B cell (primary cell): Measurements from ENCODE around the gene NFE2L1. TPM values are rescaled to one million over a fixed set of nuclear protein-coding genes. Genes with fewer than 3 reads are reported as not detected.

Experiments used
- ATAC-seq: fragments of 200-7000 bp; cut with Tn5 transposase; one replicate; pipeline ENCODE4 v1.10.0; 2021; ENCODE audit warnings: low read depth, mild to moderate bottlenecking, moderate number of reproducible peaks, moderate library complexity
- CTCF ChIA-PET: fragments of 350-600 bp; sonication (Branson Sonifier 250); formaldehyde crosslinking; loops from one replicate; lab custom pipeline; 2021; ENCODE audit warnings: antibody characterized with exemption, inconsistent platforms; lab: Charles Lee
- POLR2A ChIA-PET: fragments of 350-600 bp; sonication (Branson Sonifier 250); formaldehyde crosslinking; loops from one replicate; lab custom pipeline; 2021; ENCODE audit warnings: antibody characterized with exemption; lab: Charles Lee
- DNase-seq: peaks from one replicate; pipeline ENCODE4 v3.0.0; 2013
- H2AFZ ChIP-seq: 2 replicates; pipeline ENCODE4 v1.6.1; 2012; ENCODE audit warnings: mild to moderate bottlenecking, low read depth, low read length; ENCODE audit not compliant: insufficient read depth, poor library complexity, severe bottlenecking
- H3K27ac ChIP-seq, 2 donors: 1 replicate in 1 of 2; 2 replicates in 1 of 2; pipeline ENCODE4 v1.5.1; 2012 to 2013; ENCODE audit warnings: low read length in 2 of 2, mild to moderate bottlenecking in 2 of 2, moderate library complexity in 1 of 2
- H3K27me3 ChIP-seq, 4 experiments: fragments of 200-600 bp in 1 of 4; sonication (generic) in 1 of 4; replicated peaks in 1 of 4; 1 replicate in 2 of 4; 2 replicates in 2 of 4; pipeline versions ENCODE4 v1.6.1 to v1.7.0; 2013 to 2016; ENCODE audit warnings: low read length in 3 of 4, mild to moderate bottlenecking in 2 of 4, mixed read lengths in 1 of 4, moderate library complexity in 1 of 4; ENCODE audit not compliant: insufficient read depth in 4 of 4, control insufficient read depth in 3 of 4; ENCODE audit errors: control extremely low read depth in 1 of 4
- H3K36me3 ChIP-seq, 2 experiments: replicated peaks in 1 of 2; 1 replicate in 1 of 2; 2 replicates in 1 of 2; pipeline versions ENCODE4 v1.6.1 to v1.7.1; 2013; ENCODE audit warnings: low read length in 1 of 2; ENCODE audit not compliant: insufficient read depth in 2 of 2, control insufficient read depth in 1 of 2; ENCODE audit errors: control extremely low read depth in 1 of 2, extremely low read depth in 1 of 2
- H3K4me1 ChIP-seq, 2 donors: fragments of 200-600 bp in 1 of 2; sonication (generic) in 1 of 2; 1 replicate in 1 of 2; 2 replicates in 1 of 2; pipeline versions ENCODE4 v1.5.1 to v1.6.1; 2013 to 2017; ENCODE audit warnings: low read length in 2 of 2; ENCODE audit not compliant: control insufficient read depth in 2 of 2, insufficient read depth in 2 of 2
- H3K4me2 ChIP-seq: replicated peaks from 2 replicates; pipeline ENCODE3; 2012; ENCODE audit warnings: mild to moderate bottlenecking, low read depth, low read length; ENCODE audit not compliant: poor library complexity, severe bottlenecking
- H3K4me3 ChIP-seq, 5 experiments: fragments of 200-600 bp in 1 of 5; sonication (generic) in 1 of 5; 1 replicate in 3 of 5; 2 replicates in 2 of 5; pipeline versions ENCODE4 v1.5.1 to v1.7.0; 2011 to 2016; ENCODE audit warnings: low read length in 4 of 5, mild to moderate bottlenecking in 4 of 5, low read depth in 2 of 5, control low read depth in 1 of 5, moderate library complexity in 1 of 5; ENCODE audit not compliant: insufficient read depth in 1 of 5; ENCODE audit errors: control extremely low read depth in 1 of 5, extremely low read depth in 1 of 5
- H3K79me2 ChIP-seq: fragments of 200-600 bp; sonication (generic); one replicate; pipeline ENCODE4 v1.6.0; 2016; ENCODE audit warnings: low read length; ENCODE audit not compliant: control insufficient read depth, insufficient read depth
- H3K9ac ChIP-seq: fragments of 200-600 bp; sonication (generic); 2 replicates; pipeline ENCODE4 v1.6.1; 2017; ENCODE audit warnings: mild to moderate bottlenecking, low read length, moderate library complexity
- H3K9me3 ChIP-seq, 3 donors: one replicate each; pipeline versions ENCODE4 v1.6.1 to v1.7.1; 2013; ENCODE audit warnings: low read length in 2 of 3; ENCODE audit not compliant: control insufficient read depth in 2 of 3, insufficient read depth in 1 of 3; ENCODE audit errors: control extremely low read depth in 1 of 3
- H4K20me1 ChIP-seq: 2 replicates; pipeline ENCODE4 v1.6.0; 2012; ENCODE audit warnings: mild to moderate bottlenecking, low read length; ENCODE audit not compliant: insufficient read depth, control insufficient read depth, poor library complexity, severe bottlenecking
- H3K27ac Mint-ChIP-seq: one replicate; pipeline ENCODE4 v1.8.0; 2021; ENCODE audit warnings: mixed read lengths
- H3K27me3 Mint-ChIP-seq: one replicate; pipeline ENCODE4 v1.8.0; 2021; ENCODE audit warnings: mixed read lengths
- H3K4me1 Mint-ChIP-seq: one replicate; pipeline ENCODE4 v1.8.0; 2021; ENCODE audit warnings: mixed read lengths
- H3K4me3 Mint-ChIP-seq: one replicate; pipeline ENCODE4 v1.8.0; 2021; ENCODE audit warnings: mixed read lengths
- H3K9me3 Mint-ChIP-seq: one replicate; pipeline ENCODE4 v1.8.0; 2022; ENCODE audit warnings: mixed read lengths; ENCODE audit not compliant: insufficient read depth
- CTCF ChIP-seq: fragments of 200-600 bp; IDR thresholded peaks from one replicate; pipeline ENCODE4 v1.8.0; 2022; ENCODE audit warnings: antibody characterized with exemption, mild to moderate bottlenecking
- EZH2 ChIP-seq: IDR thresholded peaks from 2 replicates; pipeline ENCODE4 v1.6.1; 2012; ENCODE audit warnings: borderline replicate concordance, low read depth, mild to moderate bottlenecking, moderate library complexity, low read length; ENCODE audit not compliant: insufficient read depth, poor library complexity, severe bottlenecking
- WGBS: methylation state at CpG from one replicate; pipeline ENCODE4 v1.1.5; 2013; ENCODE audit warnings: missing lambda C conversion rate; ENCODE audit not compliant: insufficient coverage; 5-methylcytosine and 5-hydroxymethylcytosine counted together
- intact Hi-C: fragments of 100-400 bp; cut with micrococcal nuclease; formaldehyde crosslinking; loops from one replicate; pipeline ENCODE4 v1.10.0; 2022
- polyA plus RNA-seq: library from polyadenylated mRNA; depleted of rRNA; stranded (reverse); fragments of >200 nt; gene quantifications from 2 replicates; pipeline ENCODE4 v1.2.3, GENCODE V29; 2012
- total RNA-seq, 2 donors: library from RNA; stranded (reverse); fragments of 120-200 nt in 1 of 2; gene quantifications; 1 replicate in 1 of 2; 2 replicates in 1 of 2; pipeline versions ENCODE4 v1.2.3 to v1.2.4, GENCODE V29; 2013 to 2022

Gene NFE2L1
- total and polyA plus RNA-seq, 2 donors (not counting 1 experiment from before 2014, with no cell fraction given), result 25.2 to 66.4 TPM

GRCh38 chr17:48051706-48052486 is 3.7 kb downstream of the NFE2L1 start:
- ATAC-seq (no peak), DNase-seq (no peak)
- Histone ChIP-seq H3K9me3 (no peaks in the 10 kb centered on the region), H4K20me1 (peaks cover 56% of the 10 kb centered on the region), H3K9ac (no peak overlapping the region), H3K27ac (no peak overlapping the region), H3K36me3 (peaks cover 0 to 43% of the 10 kb centered on the region in 2 experiments), H3K4me1 (peaks cover 43 to 55% of the 10 kb centered on the region in 2 donors), H3K4me2 (peak overlapping the region; percentile 1), H3K4me3 (no peak overlapping the region), H3K79me2 (peaks cover 87% of the 10 kb centered on the region), H3K27me3 (no peaks in the 10 kb centered on the region), H2AFZ (no peak overlapping the region)
- CTCF ChIA-PET, result interaction anchor here (1.5 to 5.1 kb wide), 3 partner anchors 22 to 26 kb away, joined by 5 to 28 read pairs (median 10); no protein-coding TSS in a partner anchor
- intact Hi-C loops, result no loop called here
- TF ChIP-seq EZH2 (no peak), CTCF (no peak)
- H3K27ac Mint-ChIP-seq, result peak overlapping the region; percentile 37
- no peaks in the 10 kb centered on the region for H3K9me3 Mint-ChIP-seq
- POLR2A ChIA-PET, result no interaction called here
- no peaks in the 10 kb centered on the region for H3K27me3 Mint-ChIP-seq
- peak overlapping the region; percentile 19 for H3K4me3 Mint-ChIP-seq
- peaks cover 79% of the 10 kb centered on the region for H3K4me1 Mint-ChIP-seq
- WGBS, result 93% methylated on average over 3 of the region's 5 CpGs
